ENCODE data around the gene GRM4.
A peak's percentile ranks its signal among the peaks of the same experiment; 100 is the strongest.

GRM4 gene

GRCh38 chr6:33985947-33986346 is 159.9 kb downstream of the GRM4 start:
- no peak for FAIRE-seq
- DNase-seq (ENCODE audit: insufficient read length, low spot score), result no peak

GRCh38 chr6:33985313-33985751 is 160.6 kb downstream of the GRM4 start:
- no peak for FAIRE-seq

GRCh38 chr6:33984466-33985312 is 161.2 kb downstream of the GRM4 start:
- no peak for FAIRE-seq
- no peak for DNase-seq (ENCODE audit: insufficient read length, low spot score)

More at GRCh38 chr6:33985313-33985751, 160.6 kb downstream of the GRM4 start:
- no peak for DNase-seq (ENCODE audit: insufficient read length, low spot score)

- DNase-seq (ENCODE audit: insufficient read length, low spot score) (no peak), FAIRE-seq (no peak)
Measured at GRCh38 chr6:33983721-33984465, 162.0 kb downstream of the GRM4 start.

GRCh38 chr6:33983109-33983716 is 162.7 kb downstream of the GRM4 start:
- peak; percentile 4 for FAIRE-seq
- peak; percentile 83 for DNase-seq (ENCODE audit: insufficient read length, low spot score)

- no peak for DNase-seq (ENCODE audit: insufficient read length, low spot score)
- FAIRE-seq, result no peak
Measured at GRCh38 chr6:33981861-33982260, 164.0 kb downstream of the GRM4 start.

- no peak for FAIRE-seq
- DNase-seq (ENCODE audit: insufficient read length, low spot score), result no peak
Measured at GRCh38 chr6:33981421-33981820, 164.5 kb downstream of the GRM4 start.

- FAIRE-seq (no peak), DNase-seq (ENCODE audit: insufficient read length, low spot score) (no peak)
Measured at GRCh38 chr6:33980176-33981175, 165.4 kb downstream of the GRM4 start.

- FAIRE-seq, result no peak
- DNase-seq (ENCODE audit: insufficient read length, low spot score), result no peak
Measured at GRCh38 chr6:33979750-33980149, 166.1 kb downstream of the GRM4 start.

GRCh38 chr6:33978412-33979150 is 167.3 kb downstream of the GRM4 start:
- DNase-seq (ENCODE audit: insufficient read length, low spot score) (no peak), FAIRE-seq (no peak)

- FAIRE-seq (peak; percentile 40), DNase-seq (ENCODE audit: insufficient read length, low spot score) (no peak)
Measured at GRCh38 chr6:33977606-33978411, 168.1 kb downstream of the GRM4 start.

- peak; percentile 38 for FAIRE-seq
- DNase-seq (ENCODE audit: insufficient read length, low spot score), result no peak
Measured at GRCh38 chr6:33976437-33977360, 169.2 kb downstream of the GRM4 start.

- FAIRE-seq (no peak), DNase-seq (ENCODE audit: insufficient read length, low spot score) (no peak)
Measured at GRCh38 chr6:33975661-33976436, 170.0 kb downstream of the GRM4 start.

- DNase-seq (ENCODE audit: insufficient read length, low spot score), result no peak
- FAIRE-seq, result no peak
Measured at GRCh38 chr6:33974471-33974870, 171.4 kb downstream of the GRM4 start.

GRCh38 chr6:33974030-33974429 is 171.9 kb downstream of the GRM4 start:
- FAIRE-seq (no peak), DNase-seq (ENCODE audit: insufficient read length, low spot score) (no peak)

GRCh38 chr6:33971580-33971979 is 174.3 kb downstream of the GRM4 start:
- DNase-seq (ENCODE audit: insufficient read length, low spot score) (no peak), FAIRE-seq (no peak)

Measured in HTR-8/SVneo (cell line).